Measurements from ENCODE around the gene LPAR1. TPM values are rescaled to one million over a fixed set of nuclear protein-coding genes. Genes with fewer than 3 reads are reported as not detected.

Gene LPAR1
- total RNA-seq, 4 donors from 2014 or later = 27.1 to 65.4 (median 47.6) TPM

DNA sequence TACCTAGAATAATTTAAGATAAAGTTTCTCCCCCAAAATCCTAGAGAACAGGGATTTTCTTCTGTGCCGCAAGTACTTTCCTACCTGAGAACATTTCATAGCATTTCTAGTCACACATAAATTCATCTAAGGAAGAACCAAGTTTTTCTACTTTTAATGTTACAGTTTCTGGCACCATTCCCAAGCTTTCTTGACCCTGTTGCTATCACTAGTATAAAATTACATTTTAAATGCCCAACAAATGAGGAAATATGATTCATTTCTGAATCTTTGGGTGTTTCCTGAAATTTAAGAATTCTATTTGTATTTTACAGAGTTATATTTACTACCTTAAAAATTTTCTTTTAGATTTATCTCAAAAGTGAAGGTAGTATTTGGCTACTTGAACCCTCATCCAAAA, 137.8 kb downstream of the LPAR1 start:
- TF ChIP-seq POLR2AphosphoS5 (IDR thresholded peaks at IDR 0.05) (no peak), EP300 (IDR thresholded peaks at IDR 0.05) (no peak), POLR2A (IDR thresholded peaks at IDR 0.05) (no peak)
- TF ChIP-seq, protein P1, sequence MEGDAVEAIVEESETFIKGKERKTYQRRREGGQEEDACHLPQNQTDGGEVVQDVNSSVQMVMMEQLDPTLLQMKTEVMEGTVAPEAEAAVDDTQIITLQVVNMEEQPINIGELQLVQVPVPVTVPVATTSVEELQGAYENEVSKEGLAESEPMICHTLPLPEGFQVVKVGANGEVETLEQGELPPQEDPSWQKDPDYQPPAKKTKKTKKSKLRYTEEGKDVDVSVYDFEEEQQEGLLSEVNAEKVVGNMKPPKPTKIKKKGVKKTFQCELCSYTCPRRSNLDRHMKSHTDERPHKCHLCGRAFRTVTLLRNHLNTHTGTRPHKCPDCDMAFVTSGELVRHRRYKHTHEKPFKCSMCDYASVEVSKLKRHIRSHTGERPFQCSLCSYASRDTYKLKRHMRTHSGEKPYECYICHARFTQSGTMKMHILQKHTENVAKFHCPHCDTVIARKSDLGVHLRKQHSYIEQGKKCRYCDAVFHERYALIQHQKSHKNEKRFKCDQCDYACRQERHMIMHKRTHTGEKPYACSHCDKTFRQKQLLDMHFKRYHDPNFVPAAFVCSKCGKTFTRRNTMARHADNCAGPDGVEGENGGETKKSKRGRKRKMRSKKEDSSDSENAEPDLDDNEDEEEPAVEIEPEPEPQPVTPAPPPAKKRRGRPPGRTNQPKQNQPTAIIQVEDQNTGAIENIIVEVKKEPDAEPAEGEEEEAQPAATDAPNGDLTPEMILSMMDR (IDR thresholded peaks at IDR 0.05) = no peak
- peak overlapping the region in 2 of 4 donors; percentile 14 to 22 for H3K27ac ChIP-seq
- H3K9me3 ChIP-seq = peaks cover 0 to 5% (median 0%) of the 10 kb centered on the region in 3 donors
- H3K36me3 ChIP-seq = no peaks in the 10 kb centered on the region
- H3K4me1 ChIP-seq = peaks cover 0 to 14% (median 3%) of the 10 kb centered on the region in 3 donors
- H3K27me3 ChIP-seq = no peaks in the 10 kb centered on the region
- H3K4me3 ChIP-seq = no peak overlapping the region
- WGBS, 2 donors (ENCODE audit: low coverage in 1 of 2) = 86 to 92% methylated on average over 1 of the region's 1 CpG
- no peak for ATAC-seq

DNA sequence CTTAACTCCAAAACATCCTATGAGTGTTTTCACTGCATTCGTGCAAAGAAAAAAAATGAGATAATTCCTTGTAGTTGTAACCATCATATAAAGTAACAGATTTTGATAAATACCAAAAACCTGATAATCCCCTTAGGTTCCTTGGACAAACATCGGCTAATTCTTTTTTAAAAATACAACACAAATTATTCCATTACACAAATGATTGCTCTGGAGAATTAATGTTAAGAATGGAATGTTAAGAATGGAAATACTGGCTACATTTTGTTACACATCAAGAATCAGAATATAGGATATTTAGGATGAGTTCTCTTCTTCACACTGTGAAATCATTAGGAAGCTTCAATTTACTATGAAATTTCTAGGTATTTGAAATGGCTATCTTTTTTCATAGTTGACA, 139.4 kb downstream of the LPAR1 start:
- Histone ChIP-seq H3K36me3 (no peaks in the 10 kb centered on the region), H3K4me3 (no peak overlapping the region), H3K27ac (peak overlapping the region in 1 of 4 donors; percentile 7), H3K27me3 (no peaks in the 10 kb centered on the region), H3K9me3 (peaks cover 0 to 5% (median 0%) of the 10 kb centered on the region in 3 donors), H3K4me1 (peaks cover 3 to 14% (median 3%) of the 10 kb centered on the region in 3 donors)
- ATAC-seq = no peak
- WGBS, 2 donors (ENCODE audit: low coverage in 1 of 2) = 63 to 70% methylated on average over 2 of the region's 2 CpGs
- TF ChIP-seq, protein P1 (IDR thresholded peaks at IDR 0.05) = no peak
- TF ChIP-seq POLR2A (IDR thresholded peaks at IDR 0.05) (no peak), EP300 (IDR thresholded peaks at IDR 0.05) (no peak), POLR2AphosphoS5 (IDR thresholded peaks at IDR 0.05) (no peak)

DNA sequence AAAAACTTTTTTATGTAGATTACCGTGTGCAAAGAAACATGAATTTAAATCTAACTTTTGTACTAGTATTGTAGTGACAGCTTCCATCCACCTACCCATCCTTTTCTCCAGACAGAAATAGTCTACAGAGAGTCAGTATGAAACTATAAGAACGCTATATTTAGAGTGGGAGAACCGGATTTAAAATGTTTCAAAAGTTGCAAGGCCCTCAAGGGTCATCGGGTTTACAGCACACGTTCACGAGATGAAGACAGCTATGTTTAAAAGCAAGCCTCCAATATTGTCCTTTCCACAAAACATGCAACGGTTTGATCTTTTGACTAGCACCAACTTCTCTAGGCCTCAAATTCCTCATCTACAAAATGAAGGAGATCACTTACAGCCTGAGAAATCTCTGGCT, 139.9 kb downstream of the LPAR1 start:
- no peak for ATAC-seq
- Histone ChIP-seq H3K36me3 (no peaks in the 10 kb centered on the region), H3K27me3 (no peaks in the 10 kb centered on the region), H3K9me3 (peaks cover 0 to 5% (median 0%) of the 10 kb centered on the region in 3 donors), H3K4me3 (no peak overlapping the region), H3K27ac (peak overlapping the region in 2 of 4 donors; percentile 2 to 7), H3K4me1 (peaks cover 3 to 14% (median 3%) of the 10 kb centered on the region in 3 donors)
- 64 to 78% methylated on average over 7 of the region's 7 CpGs for WGBS, 2 donors (ENCODE audit: low coverage in 1 of 2)
- TF ChIP-seq POLR2A (IDR thresholded peaks at IDR 0.05) (no peak), EP300 (IDR thresholded peaks at IDR 0.05) (no peak), POLR2AphosphoS5 (IDR thresholded peaks at IDR 0.05) (no peak)
- TF ChIP-seq, protein P1 (IDR thresholded peaks at IDR 0.05) = no peak

DNA sequence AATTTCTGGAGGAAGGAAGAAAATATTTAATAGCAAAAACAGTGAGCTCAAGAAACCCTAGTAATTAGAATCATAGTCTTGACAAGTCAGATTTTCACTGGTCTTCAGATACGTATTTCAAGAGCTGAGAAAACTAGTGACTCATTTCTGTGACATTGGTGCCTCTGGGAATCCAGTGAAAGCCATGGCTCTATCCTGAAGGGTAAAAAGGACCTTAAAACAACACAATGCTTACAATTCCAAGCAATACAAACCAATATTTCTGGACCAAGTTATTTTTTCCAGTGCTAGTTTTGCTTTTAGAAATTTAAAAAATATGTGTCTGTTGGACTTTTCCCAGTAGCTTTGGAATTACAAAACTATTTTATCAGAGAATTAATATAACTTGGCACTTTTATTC, 140.3 kb downstream of the LPAR1 start:
- WGBS, 2 donors (ENCODE audit: low coverage in 1 of 2) = 47 to 50% methylated on average over 1 of the region's 1 CpG
- Histone ChIP-seq H3K4me3 (no peak overlapping the region), H3K9me3 (peaks cover 0 to 5% (median 0%) of the 10 kb centered on the region in 3 donors), H3K27ac (peak overlapping the region in 2 of 4 donors; percentile 2 to 7), H3K36me3 (no peaks in the 10 kb centered on the region), H3K27me3 (no peaks in the 10 kb centered on the region), H3K4me1 (peaks cover 3 to 14% (median 3%) of the 10 kb centered on the region in 3 donors)
- TF ChIP-seq POLR2AphosphoS5 (IDR thresholded peaks at IDR 0.05) (no peak), POLR2A (IDR thresholded peaks at IDR 0.05) (no peak), EP300 (IDR thresholded peaks at IDR 0.05) (no peak)
- TF ChIP-seq, protein P1 (IDR thresholded peaks at IDR 0.05) = no peak
- ATAC-seq = no peak

DNA sequence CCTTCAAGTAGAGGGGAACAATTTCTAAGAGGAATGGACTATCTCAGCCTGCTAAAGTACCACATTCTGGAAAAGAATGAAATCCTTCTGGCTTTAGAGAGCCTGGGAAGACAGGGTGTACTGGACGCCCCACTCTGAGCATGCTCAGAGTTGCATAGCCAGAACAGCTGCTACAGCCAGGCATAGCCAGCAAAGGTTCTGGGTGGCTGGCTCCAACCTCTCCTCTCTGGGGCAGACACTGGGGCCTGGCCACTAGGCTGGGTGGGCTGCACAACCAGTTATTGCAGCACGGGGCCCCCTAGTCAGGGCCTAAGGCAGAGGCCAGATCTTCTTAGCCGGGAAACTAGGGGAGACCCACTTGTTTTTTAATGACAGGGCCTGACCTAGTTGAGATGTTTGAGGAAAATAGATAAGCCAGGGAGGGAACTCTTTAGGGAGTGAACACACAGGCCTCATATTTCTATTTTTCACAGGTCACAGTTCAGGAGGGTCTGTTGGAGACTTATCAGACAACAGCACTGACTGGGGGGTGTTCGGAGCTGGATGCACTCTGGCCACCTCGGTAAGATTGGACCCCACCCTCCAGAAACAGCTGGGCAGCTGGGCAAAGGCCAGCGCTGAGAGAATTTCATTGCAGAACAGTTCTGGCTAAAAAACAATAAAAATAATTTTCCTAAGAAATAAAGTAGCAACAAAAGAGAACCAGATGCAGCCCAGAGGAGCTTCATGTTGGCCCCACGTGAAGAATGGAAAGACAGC, 142.9 kb downstream of the LPAR1 start:
- peaks cover 0 to 8% (median 3%) of the 10 kb centered on the region in 3 donors for H3K4me1 ChIP-seq
- WGBS, 2 donors (ENCODE audit: low coverage in 1 of 2) = 52 to 54% methylated on average over 3 to 5 of the region's 7 CpGs
- TF ChIP-seq, protein P1 (IDR thresholded peaks at IDR 0.05) = no peak
- TF ChIP-seq POLR2A (IDR thresholded peaks at IDR 0.05) (no peak), EP300 (IDR thresholded peaks at IDR 0.05) (no peak), POLR2AphosphoS5 (IDR thresholded peaks at IDR 0.05) (no peak)

More for the DNA sequence above, 142.9 kb downstream of the LPAR1 start:
- no peaks in the 10 kb centered on the region for H3K36me3 ChIP-seq
- no peaks in the 10 kb centered on the region for H3K27me3 ChIP-seq
- H3K4me3 ChIP-seq = no peak overlapping the region
- H3K9me3 ChIP-seq = no peaks in the 10 kb centered on the region
- ATAC-seq = peak; percentile 91
- H3K27ac ChIP-seq = peak overlapping the region in 3 of 4 donors; percentile 46 to 71 (median 64)
